Sciatic nerve (tissue), 2 donors: ENCODE measurements around the gene ANKRD49. TPM values are rescaled to one million over a fixed set of nuclear protein-coding genes. Genes with fewer than 3 reads are reported as not detected.
"Not testable (repeated sequence)": the region's sequence is repeated elsewhere in the genome, so short reads cannot be mapped to it uniquely, and the experiment has no call there.

Source experiments
- ATAC-seq: fragments of 200-7000 bp; cut with Tn5 transposase; one replicate; pipeline ENCODE4 v1.9.1; 2020; ENCODE audit warnings: mild to moderate bottlenecking, moderate library complexity
- DNase-seq: peaks from one replicate; pipeline ENCODE4 v3.0.0-alpha.2; 2020; ENCODE audit warnings: low spot score
- intact Hi-C: fragments of 100-400 bp; cut with DNase I; formaldehyde crosslinking; loops from one replicate; pipeline ENCODE4 v1.14.2; 2022
- total RNA-seq: library from RNA; stranded (reverse); fragmentation: NEBNext Ultra II Directional; extraction: Animal tissue kit (Norgen Biotek cat#: 25700); gene quantifications from one replicate; pipeline ENCODE4 v1.2.1, GENCODE V29; 2021
- donor health status: DM: no; HTN: no; CAD: no.
- donor health status: DM: no; HTN: no; CAD: no.

ANKRD49 gene
- total RNA-seq, 1 donor from 2014 or later: 14.1 TPM

GRCh38 chr11:94501522-94501921 is 7.7 kb downstream of the ANKRD49 start:
- DNase-seq: no peak
- no peak for ATAC-seq
- intact Hi-C loops: no loop called here

DNA sequence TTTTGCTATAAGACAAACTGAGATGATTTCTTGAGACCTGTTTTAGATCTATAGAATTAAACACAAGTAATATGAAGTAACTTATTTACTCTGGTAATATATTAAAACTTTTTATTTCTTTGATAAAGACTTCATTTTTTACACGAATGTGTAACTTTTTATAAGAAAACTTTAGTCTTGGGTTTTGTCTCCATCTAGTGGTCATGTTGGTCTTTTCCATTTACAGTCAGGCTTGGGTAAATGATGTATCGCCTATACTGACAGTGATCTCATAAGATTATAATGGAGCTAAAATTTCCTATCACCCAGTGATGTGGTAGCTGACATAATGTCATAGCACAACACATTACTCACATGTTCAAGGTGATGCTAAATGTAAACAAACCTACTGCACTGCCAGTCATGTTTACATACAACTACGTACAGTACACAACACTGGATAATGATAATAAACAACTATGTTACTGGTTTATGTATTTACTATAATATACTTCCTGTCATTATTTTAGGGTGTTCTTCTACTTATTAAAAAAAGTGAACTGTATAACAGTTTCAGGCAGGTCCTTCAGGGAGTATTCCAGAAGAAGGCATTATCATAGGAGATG is 11.0 kb downstream of the ANKRD49 start:
- intact Hi-C loops: no loop called here
- ATAC-seq: no peak
- no peak for DNase-seq

- intact Hi-C loops, ATAC-seq, DNase-seq: not testable (repeated sequence)
Observed at GRCh38 chr11:94506513-94506912, 12.7 kb downstream of the ANKRD49 start.

DNA sequence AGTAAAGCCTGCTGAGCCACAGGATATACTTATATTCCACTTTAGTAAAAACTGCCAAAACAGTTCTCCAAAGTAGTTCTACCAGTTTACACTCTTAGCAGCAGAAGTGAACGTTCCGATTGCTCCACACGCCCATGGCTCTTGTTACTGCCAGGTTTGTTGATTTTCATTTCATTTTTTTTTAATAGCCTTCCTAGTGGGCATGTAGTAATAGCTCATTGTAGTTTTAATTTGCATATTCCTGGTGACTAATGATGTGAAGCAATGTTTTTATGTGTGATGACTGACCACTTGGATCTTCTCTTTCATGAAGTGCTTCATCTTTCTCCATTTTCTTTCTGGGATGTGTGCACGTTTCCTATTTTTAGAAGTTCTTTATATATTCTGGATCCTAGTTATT is 13.7 kb downstream of the ANKRD49 start:
- intact Hi-C loops: no loop called here
- ATAC-seq: no peak
- no peak for DNase-seq

GRCh38 chr11:94511932-94512781 is 18.4 kb downstream of the ANKRD49 start, which contains the start of gene C11orf97:
Gene C11orf97 (plus strand): TSS chr11:94512461. CDS start chr11:94512529, 68 bp downstream.
- peak; percentile 88 for ATAC-seq
- intact Hi-C loops: no loop called here
- peak; percentile 77 for DNase-seq

DNA sequence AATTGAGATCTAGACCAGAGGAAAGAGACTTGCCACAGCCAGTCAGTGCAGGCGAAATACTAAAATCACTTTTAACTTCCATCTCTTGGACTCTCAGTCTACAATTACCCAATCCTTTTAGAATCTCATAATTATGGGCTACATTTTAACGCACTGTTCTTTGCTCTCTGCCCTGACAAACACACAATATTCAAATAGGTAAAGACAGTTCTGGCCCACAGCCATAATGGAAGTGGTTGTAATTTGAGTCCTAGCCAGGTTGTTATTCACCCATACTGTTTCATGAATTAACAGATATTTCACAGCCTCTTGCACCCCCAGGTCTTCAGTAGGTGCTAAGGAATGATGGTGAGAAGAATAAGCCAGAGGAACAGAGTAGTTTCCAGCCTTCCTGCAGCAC is 19.3 kb downstream of the ANKRD49 start:
- ATAC-seq: no peak
- intact Hi-C loops: no loop called here
- DNase-seq: no peak

GRCh38 chr11:94515398-94515797 is 21.6 kb downstream of the ANKRD49 start:
- no peak for DNase-seq
- no peak for ATAC-seq
- intact Hi-C loops: no loop called here

GRCh38 chr11:94516725-94517124 is 22.9 kb downstream of the ANKRD49 start:
- DNase-seq: no peak
- intact Hi-C loops: no loop called here
- ATAC-seq: no peak

DNA sequence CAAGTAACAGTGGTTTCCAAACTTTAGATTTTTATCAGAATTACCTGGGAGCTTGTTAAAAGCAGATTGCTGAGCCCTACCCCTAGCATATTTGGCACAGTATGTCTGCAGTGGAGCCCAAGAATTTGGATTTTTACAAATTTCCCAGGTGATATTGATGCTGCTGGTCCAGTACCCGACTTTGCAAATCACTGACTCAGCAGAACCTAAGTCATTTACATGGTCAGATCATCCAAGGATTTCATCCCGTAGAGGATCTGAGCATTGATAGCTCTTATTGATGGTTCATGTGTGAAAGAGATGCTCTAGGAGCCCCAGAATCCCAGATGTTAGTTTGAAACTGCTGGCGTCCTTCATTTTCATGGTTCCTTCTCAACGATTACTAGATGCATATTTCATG is 24.5 kb downstream of the ANKRD49 start:
- no peak for ATAC-seq
- intact Hi-C loops: no loop called here
- no peak for DNase-seq

DNA sequence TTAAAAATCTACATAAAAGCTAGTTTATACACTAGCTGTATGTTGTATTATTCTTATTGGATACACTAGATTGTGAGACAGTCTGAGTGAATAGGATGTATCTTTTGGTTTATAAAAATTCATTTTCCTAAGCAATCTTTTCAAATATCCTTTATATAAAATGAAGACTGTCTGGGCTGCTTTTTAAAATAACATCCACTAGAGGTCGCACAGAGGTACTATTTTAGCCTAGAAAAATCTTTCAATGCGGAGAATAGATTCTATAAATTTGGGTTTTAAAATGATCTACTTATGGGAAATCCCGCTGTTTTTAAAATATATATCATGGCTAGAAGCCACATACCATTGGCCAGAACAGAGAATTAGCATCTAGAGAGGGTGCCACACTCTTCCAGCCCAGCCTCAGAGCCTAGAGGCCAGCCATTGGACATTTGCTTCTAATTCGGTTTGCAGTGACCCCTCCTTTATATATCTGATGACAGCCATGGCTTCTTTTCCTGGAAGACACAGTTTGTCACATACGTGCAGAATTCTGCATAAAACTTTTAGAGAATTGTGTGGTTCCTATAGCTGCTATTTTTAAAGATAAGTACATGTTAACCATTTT is 25.8 kb downstream of the ANKRD49 start:
- DNase-seq (no peak), ATAC-seq (peak; percentile 41)
- intact Hi-C loops: no loop called here

- DNase-seq (no peak), ATAC-seq (no peak)
- intact Hi-C loops: loop anchor here (2.0 kb wide), 1 partner anchor 77 kb away; no protein-coding TSS in a partner anchor
Observed at GRCh38 chr11:94521684-94522083, 27.9 kb downstream of the ANKRD49 start.

DNA sequence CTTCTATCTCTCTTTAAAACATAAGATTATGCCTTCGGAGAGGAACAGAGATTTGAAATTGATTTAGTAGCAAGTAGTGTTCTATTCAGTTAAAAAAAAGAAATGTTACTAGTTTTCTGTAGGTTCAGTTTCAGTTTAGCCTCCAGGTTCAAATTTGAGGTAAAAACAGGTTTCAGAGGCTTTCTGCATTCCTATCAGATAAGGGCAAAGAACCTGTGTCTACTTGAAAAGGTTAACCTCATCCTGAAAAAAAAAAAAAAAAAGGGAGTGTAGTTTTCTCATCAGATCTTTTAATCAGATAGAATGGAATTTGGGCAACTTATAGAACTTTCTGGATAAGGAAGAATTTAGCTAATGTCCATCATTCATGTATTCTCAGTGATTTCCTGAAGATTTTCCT is 30.6 kb downstream of the ANKRD49 start:
- no peak for ATAC-seq
- intact Hi-C loops: no loop called here
- no peak for DNase-seq

DNA sequence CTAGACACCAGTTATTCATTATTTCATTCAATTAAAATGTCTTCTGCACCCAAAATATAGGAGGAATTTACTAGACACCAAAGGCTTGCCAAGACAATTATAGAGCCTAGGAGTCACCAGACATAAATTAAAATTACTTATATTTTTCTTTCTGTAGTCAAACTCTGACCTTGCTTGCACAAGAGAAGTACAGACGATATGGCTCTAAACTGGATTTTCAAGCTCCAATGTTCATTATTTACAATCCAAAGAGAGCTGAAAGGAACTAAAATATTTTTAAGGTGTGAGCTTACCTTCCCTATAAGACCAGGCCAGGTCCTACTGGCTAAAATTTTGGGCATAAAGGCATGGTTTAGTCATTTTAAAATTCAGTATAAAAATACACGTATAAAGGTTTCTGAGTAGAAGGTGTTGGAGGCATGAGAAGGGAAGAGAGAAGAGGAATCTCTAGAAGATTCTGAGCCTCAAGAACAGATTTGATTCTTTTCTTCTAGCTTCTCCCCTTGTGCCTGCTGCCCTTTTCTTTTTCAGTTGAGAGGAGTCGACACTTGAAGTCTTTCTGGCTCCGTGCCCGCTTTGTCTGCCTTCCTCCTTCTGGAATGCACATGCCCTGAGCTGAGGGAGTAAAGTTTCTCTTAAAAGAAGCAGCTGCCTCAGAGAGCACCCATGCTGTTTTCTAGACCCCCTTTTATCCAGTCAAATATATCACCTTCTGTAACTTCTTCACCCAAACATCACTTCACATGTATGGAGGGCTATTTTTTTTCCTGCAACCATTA is 32.0 kb downstream of the ANKRD49 start:
- ATAC-seq: no peak
- DNase-seq: peak; percentile 86
- intact Hi-C loops: no loop called here

GRCh38 chr11:94526645-94527438 is 33.1 kb downstream of the ANKRD49 start:
- DNase-seq (no peak), ATAC-seq (no peak)
- intact Hi-C loops: no loop called here

GRCh38 chr11:94528551-94528950 is 34.8 kb downstream of the ANKRD49 start:
- intact Hi-C loops: no loop called here
- no peak for ATAC-seq
- no peak for DNase-seq

DNA sequence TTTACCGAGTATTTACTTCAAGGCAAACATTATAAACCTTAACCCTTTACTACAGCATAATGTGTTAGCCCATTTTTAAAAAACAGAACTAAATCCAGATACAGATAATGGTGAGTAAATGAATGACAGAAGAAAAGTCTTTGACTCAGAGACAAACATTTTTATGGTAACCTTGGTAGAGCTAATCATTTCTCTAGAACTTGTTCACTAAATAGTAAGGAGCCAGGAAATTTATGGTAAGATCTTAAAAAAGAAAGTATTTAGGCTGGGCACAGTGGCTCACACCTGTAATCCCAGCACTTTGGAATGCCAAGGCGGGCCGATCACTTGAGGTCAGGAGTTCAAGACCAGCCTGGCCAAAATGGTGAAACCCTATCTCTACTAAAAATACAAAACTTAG is 38.4 kb downstream of the ANKRD49 start:
- ATAC-seq (no peak), DNase-seq (no peak)
- intact Hi-C loops: no loop called here

DNA sequence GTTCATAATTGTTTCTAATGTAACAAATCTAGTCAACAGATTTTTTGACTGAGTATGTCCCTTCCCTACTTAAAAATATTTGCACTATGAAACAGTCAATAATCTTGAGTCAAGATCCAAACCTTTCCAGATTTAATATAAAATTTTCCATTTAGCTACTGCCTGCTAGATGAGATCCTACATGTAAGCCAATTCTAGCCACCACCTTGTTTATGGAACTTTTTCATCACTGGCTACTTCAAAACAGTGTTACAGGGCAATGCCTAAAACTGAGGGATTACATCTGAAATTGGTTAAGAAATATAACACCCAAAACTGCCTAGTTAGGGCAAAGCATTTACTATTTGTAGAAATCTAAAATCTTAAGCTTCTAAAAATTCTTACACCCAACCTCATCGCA is 39.4 kb downstream of the ANKRD49 start:
- DNase-seq (no peak), ATAC-seq (peak; percentile 36)
- intact Hi-C loops: no loop called here
